HepG2 (cell line): ENCODE results near the gene THADA. TPM values are rescaled to one million over a fixed set of nuclear protein-coding genes. Genes with fewer than 3 reads are reported as not detected.

Experiments used
- ATM ChIP-seq: fragments of 450-650 bp; IDR thresholded peaks from 2 replicates; pipeline ENCODE4 v1.7.1; 2017; ENCODE audit warnings: mild to moderate bottlenecking, borderline replicate concordance
- BCLAF1 ChIP-seq: fragments of 450-650 bp; IDR thresholded peaks from 2 replicates; pipeline ENCODE4 v1.6.1; 2017; ENCODE audit warnings: mild to moderate bottlenecking
- DPF2 ChIP-seq: sonication (generic); formaldehyde crosslinking; IDR thresholded peaks from 2 replicates; pipeline ENCODE4 v1.4.0; 2020; ENCODE audit warnings: mild to moderate bottlenecking, low read depth, missing genetic modification reagents, borderline replicate concordance
- ETS1 ChIP-seq: sonication (generic); formaldehyde crosslinking; IDR thresholded peaks from 2 replicates; pipeline ENCODE4 v1.4.0; 2020; ENCODE audit warnings: missing genetic modification reagents
- IKZF1 ChIP-seq: fragments of 450-650 bp; IDR thresholded peaks from 2 replicates; pipeline ENCODE4 v1.7.1; 2016
- JUN ChIP-seq: sonication (generic); formaldehyde crosslinking; IDR thresholded peaks from 2 replicates; pipeline ENCODE4 v1.4.0; 2020; ENCODE audit warnings: mild to moderate bottlenecking, missing genetic modification reagents
- KLF12 ChIP-seq: sonication (generic); formaldehyde crosslinking; IDR thresholded peaks from 2 replicates; pipeline ENCODE4 v1.4.0; 2020; ENCODE audit warnings: missing genetic modification reagents, borderline replicate concordance
- LRRFIP1 ChIP-seq: sonication (generic); formaldehyde crosslinking; conservative IDR thresholded peaks from 2 replicates; pipeline ENCODE4 v1.4.0; 2020; ENCODE audit warnings: missing genetic modification reagents
- MLLT10 ChIP-seq: sonication (generic); formaldehyde crosslinking; IDR thresholded peaks from 2 replicates; pipeline ENCODE4 v1.4.0; 2020; ENCODE audit warnings: missing genetic modification reagents
- MXI1 ChIP-seq: IDR thresholded peaks from 3 replicates; pipeline ENCODE4 v1.6.1; 2012; ENCODE audit warnings: low read depth, low read length, inconsistent platforms, borderline replicate concordance
- NFE2L1 ChIP-seq: sonication (generic); formaldehyde crosslinking; IDR thresholded peaks from 2 replicates; pipeline ENCODE4 v1.4.0; 2020; ENCODE audit warnings: missing genetic modification reagents, mild to moderate bottlenecking, borderline replicate concordance
- NKX3-1 ChIP-seq: sonication (generic); formaldehyde crosslinking; IDR thresholded peaks from 2 replicates; pipeline ENCODE4 v1.5.0; 2020; ENCODE audit warnings: missing genetic modification reagents
- PITX1 ChIP-seq: sonication (generic); formaldehyde crosslinking; IDR thresholded peaks from 2 replicates; pipeline ENCODE4 v1.5.1; 2020; ENCODE audit warnings: mild to moderate bottlenecking, missing genetic modification reagents
- RORA ChIP-seq: sonication (generic); formaldehyde crosslinking; IDR thresholded peaks from 2 replicates; pipeline ENCODE4 v1.5.0; 2020; ENCODE audit warnings: mild to moderate bottlenecking, missing genetic modification reagents, moderate library complexity
- SP5 ChIP-seq: IDR thresholded peaks from 2 replicates; pipeline ENCODE4 v1.6.1; 2016; ENCODE audit warnings: low read depth, borderline replicate concordance
- TRAFD1 ChIP-seq: sonication (generic); formaldehyde crosslinking; IDR thresholded peaks from 2 replicates; pipeline ENCODE4 v1.5.1; 2020; ENCODE audit warnings: missing genetic modification reagents, mild to moderate bottlenecking, borderline replicate concordance
- ZNF414 ChIP-seq: sonication (generic); formaldehyde crosslinking; IDR thresholded peaks from 2 replicates; pipeline ENCODE4 v1.5.0; 2020; ENCODE audit warnings: missing genetic modification reagents
- ZNF879 ChIP-seq: sonication (generic); formaldehyde crosslinking; IDR thresholded peaks from 2 replicates; pipeline ENCODE4 v1.8.1; 2023; ENCODE audit warnings: missing genetic modification reagents
- polyA plus RNA-seq, 8 experiments: library from polyadenylated mRNA; depleted of rRNA in 3 of 8; stranded (reverse) in 7 of 8; unstranded in 1 of 8; fragments of >200 nt; fragmentation: Illumina TruSeq in 4 of 8; extraction: Trizol in 4 of 8; gene quantifications; 2 replicates each; pipeline versions ENCODE4 v1.2.1 to v1.2.3, GENCODE V29; 2011 to 2016; ENCODE audit warnings: low read depth in 4 of 8, missing spikeins in 1 of 8, mixed read lengths in 1 of 8; ENCODE audit not compliant: insufficient read depth in 1 of 8
- total RNA-seq, 5 experiments: library from RNA; depleted of rRNA; stranded (reverse); fragments of >200 nt; fragmentation: Illumina TruSeq; extraction: Trizol; gene quantifications; 2 replicates each; pipeline ENCODE4 v1.2.3, GENCODE V29; 2016; ENCODE audit warnings: low read depth in 1 of 5

The THADA gene
- total and polyA plus RNA-seq, 2 of the 13 experiments (the other 11 are each of a cell fraction or from before 2014, with no cell fraction given): 12.7 to 21.7 TPM

GRCh38 chr2:43637030-43637803, 41.4 kb upstream of the THADA start, which contains the start of gene PLEKHH2 (continued):
- TF ChIP-seq TRAFD1 (CRISPR knock-in tag) (no peak), PITX1 (peak; percentile 65; the same call in 1 of the 2 replicates), NFE2L1 (no peak; the same call in 1 of the 2 replicates), DPF2 (CRISPR knock-in tag) (no peak), BCLAF1 (no peak), MLLT10 (CRISPR knock-in tag) (no peak), JUN (CRISPR knock-in tag) (no peak), MXI1 (0 out of 3 replicates have a peak, but pooled peaks have one; percentile 26), ZNF879 (CRISPR knock-in tag) (peak; percentile 75; the same call in 1 of the 2 replicates), IKZF1 (no peak), LRRFIP1 (CRISPR knock-in tag) (no peak), NKX3-1 (no peak), RORA (CRISPR knock-in tag) (no peak), KLF12 (CRISPR knock-in tag) (peak; percentile 74; the same call in 1 of the 2 replicates), ZNF414 (no peak), ETS1 (CRISPR knock-in tag) (no peak), ATM (no peak), SP5 (peak; percentile 57)
